Stimulated activated naive CD8-positive, alpha-beta T cell treated with anti-CD3 and anti-CD28 coated beads, Interleukin-15, amount 100 ng/mL, for 72 hours (primary cell): ENCODE measurements around the gene CEND1.

Experiments used
- ATAC-seq: fragments of 150-1000 bp; cut with Tn5 transposase; 2 replicates; pipeline ENCODE4 v1.10.0; 2021; ENCODE audit warnings: mild to moderate bottlenecking, moderate library complexity
- DNase-seq, 2 donors: peaks; one replicate each; pipeline ENCODE4 v3.0.0; 2021 to 2022
- H3K27ac Mint-ChIP-seq, 2 donors: one replicate each; pipeline ENCODE4 v1.8.0; 2022; ENCODE audit warnings: mild to moderate bottlenecking in 2 of 2, mixed read lengths in 2 of 2, moderate library complexity in 2 of 2
- H3K27me3 Mint-ChIP-seq: one replicate; pipeline ENCODE4 v1.8.0; 2022; ENCODE audit warnings: mixed read lengths
- H3K4me1 Mint-ChIP-seq: one replicate; pipeline ENCODE4 v1.8.0; 2022; ENCODE audit warnings: mild to moderate bottlenecking, mixed read lengths
- H3K4me3 Mint-ChIP-seq, 2 donors: one replicate each; pipeline ENCODE4 v1.8.0; 2022; ENCODE audit warnings: mild to moderate bottlenecking in 2 of 2, mixed read lengths in 2 of 2, moderate library complexity in 1 of 2
- H3K9me3 Mint-ChIP-seq, 2 donors: one replicate each; pipeline ENCODE4 v1.8.0; 2022; ENCODE audit warnings: mixed read lengths in 2 of 2

CEND1 gene

DNA sequence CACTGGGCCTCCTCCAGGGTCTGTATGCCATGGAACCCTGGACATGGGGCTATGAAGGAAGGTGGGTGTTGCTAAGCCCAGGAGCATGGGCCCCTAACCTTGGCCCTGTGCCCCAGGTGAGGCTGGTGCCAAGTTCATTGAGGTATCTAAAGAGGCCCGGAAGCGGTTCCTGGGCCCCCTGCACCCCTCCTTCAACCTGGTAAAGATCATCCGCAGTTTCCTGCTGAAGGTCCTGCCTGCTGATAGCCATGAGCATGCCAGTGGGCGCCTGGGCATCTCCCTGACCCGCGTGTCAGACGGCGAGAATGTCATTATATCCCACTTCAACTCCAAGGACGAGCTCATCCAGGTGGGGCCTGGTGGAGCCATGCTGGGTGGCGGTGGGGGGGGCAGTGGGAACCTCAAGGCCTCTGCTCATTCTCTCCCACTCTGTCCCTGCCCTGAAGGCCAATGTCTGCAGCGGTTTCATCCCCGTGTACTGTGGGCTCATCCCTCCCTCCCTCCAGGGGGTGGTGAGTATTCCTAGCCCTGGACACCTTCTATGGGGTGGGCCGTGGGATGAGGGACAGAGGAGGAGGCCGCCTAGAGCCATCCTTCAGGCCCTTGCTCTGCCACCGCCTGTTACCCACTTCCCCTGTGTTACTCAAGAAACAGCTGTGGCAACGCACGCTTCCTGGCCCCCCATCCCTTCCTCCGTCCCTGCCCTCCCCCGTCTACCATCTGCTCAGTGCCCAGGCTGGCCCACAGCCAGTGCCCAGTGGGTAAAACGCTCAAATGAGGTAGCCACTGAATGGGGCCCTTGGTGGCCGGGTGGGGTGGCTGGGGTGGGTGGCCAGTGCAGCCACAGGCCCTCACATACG is 31.9 kb upstream of the CEND1 start:
- H3K4me1 Mint-ChIP-seq: peaks cover 50% of the 10 kb centered on the region
- ATAC-seq (no peak), DNase-seq (no peak)
- H3K27me3 Mint-ChIP-seq: no peaks in the 10 kb centered on the region
- peak overlapping the region in 1 of 2 donors; percentile 78 for H3K27ac Mint-ChIP-seq
- peak overlapping the region in 1 of 2 donors; percentile 93 for H3K4me3 Mint-ChIP-seq
- H3K9me3 Mint-ChIP-seq: no peaks in the 10 kb centered on the region

DNA sequence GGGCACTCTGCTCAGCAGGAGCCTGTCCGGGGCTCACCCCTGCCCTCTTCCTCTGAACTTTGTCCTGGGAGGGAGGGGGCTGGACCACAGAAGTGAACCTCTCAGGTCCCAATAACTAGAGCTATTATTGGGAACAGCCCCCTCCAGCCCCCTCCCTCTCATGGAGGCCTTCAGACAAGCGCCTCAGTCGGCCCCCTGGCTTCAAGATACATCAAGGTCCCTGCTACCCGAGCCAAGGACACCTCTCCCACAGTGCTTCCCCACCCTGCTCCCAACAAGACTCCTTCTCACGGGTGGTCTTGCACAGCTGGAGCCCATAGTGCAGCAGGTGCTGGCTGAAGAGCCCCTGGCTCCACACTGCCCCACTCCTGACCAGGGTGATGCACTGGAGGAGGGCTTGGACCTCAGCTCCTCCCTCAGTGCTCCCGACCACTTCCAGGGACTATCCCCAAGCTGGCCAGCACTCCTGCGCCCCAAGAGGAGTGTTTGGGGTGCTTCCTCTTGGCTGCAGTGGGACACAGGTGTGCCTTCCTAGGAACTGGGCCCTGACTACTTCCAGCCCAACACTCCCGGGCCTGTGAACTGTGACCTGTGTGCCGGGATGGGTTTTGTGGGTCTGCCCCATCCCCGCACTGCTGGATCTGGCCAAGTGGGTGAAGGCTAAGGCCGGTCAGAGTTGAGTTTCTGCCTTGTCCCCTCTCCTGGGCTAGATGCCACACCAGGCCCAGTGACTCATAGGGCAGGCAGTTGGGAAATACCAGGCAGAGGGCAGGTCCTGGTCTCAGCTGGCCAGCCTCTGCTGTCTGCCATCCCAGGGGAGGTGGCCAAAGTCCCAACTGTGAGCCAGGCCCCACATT is 31.0 kb upstream of the CEND1 start:
- DNase-seq (no peak), ATAC-seq (no peak)
- Mint-ChIP-seq H3K4me1 (peaks cover 44% of the 10 kb centered on the region), H3K4me3 (peak overlapping the region; percentile 87 to 93), H3K9me3 (no peaks in the 10 kb centered on the region), H3K27ac (peak overlapping the region in 1 of 2 donors; percentile 96), H3K27me3 (no peaks in the 10 kb centered on the region)

DNA sequence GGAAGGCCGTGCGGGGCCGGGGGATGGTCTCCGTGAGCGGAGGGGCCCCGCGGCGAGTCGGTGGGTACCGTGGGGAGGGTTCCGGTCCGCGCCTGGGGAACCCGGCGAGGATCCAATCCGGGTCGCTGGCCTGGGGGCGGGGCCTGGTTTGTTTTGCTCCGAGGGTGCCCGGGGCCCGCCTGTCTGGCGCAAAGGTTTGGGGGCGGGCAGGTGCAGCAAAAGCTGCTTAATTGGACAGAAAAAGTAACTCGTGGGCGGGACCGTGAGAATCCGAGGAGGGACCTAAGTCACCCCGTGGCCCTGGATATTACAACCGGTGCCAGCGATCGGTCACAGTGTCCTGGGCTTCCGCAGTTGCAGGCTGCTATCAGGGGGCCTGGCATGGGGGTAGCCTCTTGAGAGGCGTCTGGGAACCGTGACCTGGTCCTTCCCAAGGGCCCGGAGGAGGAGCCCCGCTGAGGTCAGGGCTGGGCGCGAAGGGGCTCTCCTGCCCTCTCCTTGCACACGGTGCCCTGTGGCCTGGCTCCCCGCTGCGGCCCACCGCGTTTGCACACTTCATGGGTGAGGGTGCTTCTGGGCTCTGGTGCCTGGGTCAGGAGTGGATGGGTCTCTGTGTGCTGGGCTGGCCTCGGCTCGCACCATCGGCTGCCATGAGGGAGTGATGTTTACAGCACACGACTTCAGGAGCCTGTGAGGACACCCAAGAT is 30.2 kb upstream of the CEND1 start:
- peak overlapping the region; percentile 76 to 96 for H3K27ac Mint-ChIP-seq
- no peaks in the 10 kb centered on the region for H3K9me3 Mint-ChIP-seq

DNA sequence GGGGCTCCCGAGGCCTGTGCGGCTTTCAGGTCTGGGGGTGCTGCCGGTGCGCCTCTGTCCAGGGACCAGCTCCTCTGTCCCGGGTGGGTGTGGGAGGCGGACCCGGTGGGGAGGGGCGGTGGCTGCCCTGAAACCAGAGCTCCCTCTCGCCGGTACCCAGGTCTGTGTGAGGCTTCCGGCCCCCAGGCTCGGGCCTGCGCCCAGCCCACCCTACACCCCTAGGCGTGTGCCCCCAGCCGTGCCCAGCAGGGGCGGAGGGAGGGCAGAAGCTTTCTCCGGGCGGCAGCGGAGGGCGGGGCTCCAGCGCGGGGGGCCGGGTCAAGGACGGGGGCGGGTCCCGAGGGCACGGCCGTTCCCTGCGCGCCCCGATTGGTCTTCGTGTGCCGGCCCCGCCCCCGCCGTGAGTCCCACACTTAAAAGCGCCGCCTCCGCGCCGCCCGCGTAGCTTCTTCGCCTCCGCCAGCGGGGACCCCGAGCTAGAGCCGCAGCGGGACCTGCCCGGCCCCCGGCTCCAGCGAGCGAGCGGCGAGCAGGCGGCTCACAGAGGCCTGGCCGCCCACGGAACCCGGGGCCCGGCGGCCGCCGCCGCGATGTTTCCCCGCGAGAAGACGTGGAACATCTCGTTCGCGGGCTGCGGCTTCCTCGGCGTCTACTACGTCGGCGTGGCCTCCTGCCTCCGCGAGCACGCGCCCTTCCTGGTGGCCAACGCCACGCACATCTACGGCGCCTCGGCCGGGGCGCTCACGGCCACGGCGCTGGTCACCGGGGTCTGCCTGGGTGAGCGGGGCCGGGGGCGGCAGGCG is 29.4 kb upstream of the CEND1 start:
- H3K27me3 Mint-ChIP-seq: no peaks in the 10 kb centered on the region
- peak overlapping the region; percentile 87 to 93 for H3K4me3 Mint-ChIP-seq
- DNase-seq: peak; percentile 91 to 94
- H3K27ac Mint-ChIP-seq: peak overlapping the region in 1 of 2 donors; percentile 96
- no peaks in the 10 kb centered on the region for H3K9me3 Mint-ChIP-seq
- peaks cover 37% of the 10 kb centered on the region for H3K4me1 Mint-ChIP-seq
- peak; percentile 84 for ATAC-seq

More for the DNA sequence above, 30.2 kb upstream of the CEND1 start:
- DNase-seq: peak; percentile 92 to 95
- H3K27me3 Mint-ChIP-seq: no peaks in the 10 kb centered on the region
- peaks cover 39% of the 10 kb centered on the region for H3K4me1 Mint-ChIP-seq
- peak overlapping the region; percentile 87 to 93 for H3K4me3 Mint-ChIP-seq
- peak; percentile 79 for ATAC-seq

DNA sequence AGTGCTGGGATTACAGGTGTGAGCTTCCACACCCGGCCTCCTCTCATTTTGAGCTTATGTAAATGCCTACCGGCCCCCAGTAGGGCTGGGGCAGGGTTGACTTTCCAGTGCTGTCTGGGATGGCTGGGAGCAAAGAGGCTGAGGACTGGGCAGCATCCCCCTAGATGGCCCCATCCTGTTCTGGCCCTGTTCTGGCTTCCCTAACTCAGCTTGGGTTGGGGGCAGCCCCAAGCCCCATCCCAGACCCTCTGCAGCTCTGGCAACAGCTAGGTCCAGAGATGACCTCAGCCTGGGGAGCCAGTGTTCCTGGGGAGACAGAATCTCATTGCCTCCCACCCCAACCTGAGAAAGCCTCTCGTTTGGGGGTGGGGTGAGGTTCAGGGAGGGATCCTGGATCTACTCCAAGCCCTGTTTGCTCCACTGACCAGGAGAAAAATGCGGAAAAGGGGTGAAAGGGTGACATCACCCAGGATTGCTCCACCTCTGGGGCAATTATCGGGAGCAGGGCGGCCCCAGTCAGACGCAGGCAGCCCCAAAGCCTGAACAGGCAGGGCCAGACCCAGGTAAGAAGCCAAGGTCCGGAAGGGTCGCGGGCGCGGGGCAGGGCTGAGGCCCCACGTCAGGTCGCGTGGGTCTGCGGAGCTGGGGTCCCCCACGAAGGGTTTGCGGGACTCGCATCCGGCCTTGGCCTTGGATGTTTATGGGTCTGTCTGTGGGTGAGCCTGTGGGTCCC is 28.7 kb upstream of the CEND1 start, which contains the start of gene PNPLA2:
Gene PNPLA2 (plus strand): TSS at position 519 of the 733 bp plus-strand sequence. CDS start 805 bp downstream, outside the sequence.
- no peak for DNase-seq
- Mint-ChIP-seq H3K9me3 (no peaks in the 10 kb centered on the region), H3K4me1 (peaks cover 43% of the 10 kb centered on the region), H3K27ac (peak within 1 kb of the TSS in 1 of 2 donors; percentile 96), H3K27me3 (no peaks in the 10 kb centered on the region), H3K4me3 (peak within 1 kb of the TSS; percentile 87 to 93)
- ATAC-seq: no peak

DNA sequence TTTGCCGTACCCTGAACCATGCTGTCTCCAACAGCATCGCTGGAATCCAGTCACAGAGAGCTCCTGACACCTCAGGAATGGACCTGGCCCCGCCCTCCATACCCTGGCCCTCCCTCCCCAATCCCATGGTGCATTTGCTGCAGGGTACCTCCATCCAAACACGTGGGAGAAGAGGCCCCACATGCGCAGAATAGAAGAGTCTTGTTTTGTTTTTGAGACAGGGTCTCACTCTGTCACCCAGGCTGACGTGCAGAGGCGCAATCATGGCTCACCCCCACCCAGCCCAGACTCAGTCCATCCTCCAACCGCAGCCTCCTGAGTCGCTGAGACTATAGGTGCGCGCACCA is 26.5 kb upstream of the CEND1 start:
- Mint-ChIP-seq H3K4me1 (peaks cover 52% of the 10 kb centered on the region), H3K27me3 (no peaks in the 10 kb centered on the region), H3K4me3 (no peak overlapping the region), H3K9me3 (no peaks in the 10 kb centered on the region), H3K27ac (no peak overlapping the region)
- ATAC-seq: no peak
- no peak for DNase-seq

DNA sequence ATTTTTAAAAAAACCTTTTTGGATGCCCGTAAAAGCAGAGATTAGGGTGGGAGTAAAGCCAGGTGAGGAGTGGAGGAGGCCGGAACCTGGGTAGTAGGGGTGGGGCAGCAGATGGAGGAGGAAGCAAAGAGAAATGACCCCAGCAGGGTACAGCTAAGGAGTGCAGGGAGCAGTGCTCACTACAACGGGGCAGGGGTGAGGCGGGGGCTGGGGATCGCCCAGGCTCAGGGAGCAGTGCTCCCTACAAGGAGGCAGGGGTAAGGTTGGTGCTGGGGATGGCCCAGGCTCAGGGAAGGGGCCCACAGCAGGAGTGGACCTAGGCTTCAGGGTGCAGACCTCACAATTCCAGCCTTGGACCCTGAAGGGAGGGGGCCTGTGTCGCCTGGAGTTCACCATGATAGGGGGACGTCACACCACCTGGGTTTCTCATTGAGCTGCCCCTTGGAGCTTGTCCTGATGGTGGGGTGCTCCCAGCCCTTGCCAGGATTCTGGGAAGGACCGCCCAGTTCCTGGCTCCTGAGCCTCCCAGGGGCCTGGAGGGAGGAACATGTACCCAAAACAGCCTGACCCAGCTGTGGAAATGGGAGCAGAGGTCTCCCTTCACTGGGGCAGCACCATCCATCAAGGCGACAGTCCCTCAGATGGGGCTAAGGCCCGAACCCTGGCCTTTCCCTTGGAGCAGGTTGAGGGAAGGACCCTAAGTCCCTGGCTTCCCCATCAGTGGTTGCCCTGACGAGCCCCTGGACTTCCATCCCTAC is 26.0 kb upstream of the CEND1 start:
- ATAC-seq: no peak

DNA sequence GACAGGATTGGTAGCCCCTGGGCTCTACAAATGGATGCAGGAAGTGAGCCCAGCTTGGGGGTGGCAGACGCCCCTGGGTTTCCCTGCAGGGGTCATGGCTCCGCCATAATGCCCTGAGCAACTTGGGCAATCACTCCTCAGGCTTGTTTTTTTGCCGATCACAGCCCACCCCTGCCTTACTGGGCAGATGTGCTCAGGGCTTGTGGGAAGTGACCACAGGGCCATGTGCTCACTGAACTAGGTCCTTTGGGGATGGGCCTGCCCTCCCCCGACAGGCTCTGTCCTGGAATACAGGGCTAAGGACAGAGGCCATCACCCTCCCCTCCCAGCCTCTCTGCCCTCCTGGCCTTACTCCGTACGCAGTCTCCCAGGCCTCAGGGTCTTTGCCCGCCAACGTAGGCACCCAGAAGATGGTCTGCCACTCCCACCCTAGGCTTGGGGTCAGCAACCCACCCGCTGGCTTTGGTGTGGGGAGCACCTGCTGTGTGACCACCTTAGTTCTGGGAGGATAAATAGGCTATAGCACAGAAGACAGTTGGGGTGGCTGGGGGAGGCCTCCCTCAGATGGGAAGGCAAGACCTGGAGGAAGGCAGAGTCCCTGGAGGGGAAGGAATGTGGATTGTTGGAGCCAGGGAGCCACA is 23.7 kb upstream of the CEND1 start:
- Mint-ChIP-seq H3K9me3 (no peaks in the 10 kb centered on the region), H3K4me1 (peaks cover 53% of the 10 kb centered on the region), H3K4me3 (no peak overlapping the region), H3K27ac (peak overlapping the region in 1 of 2 donors; percentile 28), H3K27me3 (no peaks in the 10 kb centered on the region)
- DNase-seq (no peak), ATAC-seq (no peak)

More for the DNA sequence above, 26.0 kb upstream of the CEND1 start:
- H3K9me3 Mint-ChIP-seq: no peaks in the 10 kb centered on the region
- no peak overlapping the region for H3K27ac Mint-ChIP-seq
- no peak overlapping the region for H3K4me3 Mint-ChIP-seq
- H3K4me1 Mint-ChIP-seq: peaks cover 52% of the 10 kb centered on the region
- H3K27me3 Mint-ChIP-seq: no peaks in the 10 kb centered on the region
- DNase-seq: no peak

DNA sequence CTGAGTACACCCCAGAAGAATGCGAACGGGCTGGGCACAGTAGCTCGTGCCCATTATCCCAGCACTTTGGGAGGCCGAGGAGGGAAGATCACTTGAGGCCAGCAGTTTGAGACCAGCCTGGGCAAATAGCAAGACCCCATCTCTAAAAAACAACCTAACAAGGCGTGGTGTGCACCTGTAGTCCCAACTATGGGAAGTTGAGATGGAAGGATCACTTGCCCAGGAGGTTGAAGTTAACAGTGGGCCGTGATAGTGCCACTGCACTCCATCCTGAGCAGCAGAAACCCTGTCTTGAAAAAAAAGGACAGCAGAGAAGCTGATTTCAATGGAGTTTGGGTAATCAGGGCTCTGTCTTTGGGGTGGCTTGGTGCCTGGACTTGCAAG is 23.2 kb upstream of the CEND1 start:
- Mint-ChIP-seq H3K27me3 (no peaks in the 10 kb centered on the region), H3K9me3 (no peaks in the 10 kb centered on the region), H3K27ac (no peak overlapping the region), H3K4me3 (no peak overlapping the region), H3K4me1 (peaks cover 53% of the 10 kb centered on the region)
- DNase-seq: no peak
- no peak for ATAC-seq

DNA sequence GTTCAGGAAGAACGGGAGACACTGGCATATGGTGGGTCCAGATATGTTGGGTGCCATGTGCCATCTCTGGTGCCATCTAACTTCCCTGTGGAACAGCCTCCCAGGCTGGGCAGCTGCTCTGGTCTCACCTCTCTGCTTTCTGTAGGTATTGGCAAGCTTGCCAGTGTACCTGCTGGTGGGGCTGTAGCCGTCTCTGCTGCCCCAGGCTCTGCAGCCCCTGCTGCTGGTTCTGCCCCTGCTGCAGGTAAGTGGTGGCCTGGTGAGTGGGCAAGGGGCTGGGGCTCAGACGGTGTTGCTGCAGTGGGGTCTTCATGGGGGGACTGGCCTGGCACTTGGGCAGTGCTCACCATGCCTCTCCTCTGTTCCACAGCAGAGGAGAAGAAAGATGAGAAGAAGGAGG is 22.5 kb upstream of the CEND1 start:
- DNase-seq: no peak
- H3K27ac Mint-ChIP-seq: peak overlapping the region in 1 of 2 donors; percentile 83
- H3K27me3 Mint-ChIP-seq: no peaks in the 10 kb centered on the region
- no peak for ATAC-seq
- H3K9me3 Mint-ChIP-seq: no peaks in the 10 kb centered on the region
- H3K4me3 Mint-ChIP-seq: peak overlapping the region; percentile 49 to 88
- H3K4me1 Mint-ChIP-seq: peaks cover 53% of the 10 kb centered on the region

DNA sequence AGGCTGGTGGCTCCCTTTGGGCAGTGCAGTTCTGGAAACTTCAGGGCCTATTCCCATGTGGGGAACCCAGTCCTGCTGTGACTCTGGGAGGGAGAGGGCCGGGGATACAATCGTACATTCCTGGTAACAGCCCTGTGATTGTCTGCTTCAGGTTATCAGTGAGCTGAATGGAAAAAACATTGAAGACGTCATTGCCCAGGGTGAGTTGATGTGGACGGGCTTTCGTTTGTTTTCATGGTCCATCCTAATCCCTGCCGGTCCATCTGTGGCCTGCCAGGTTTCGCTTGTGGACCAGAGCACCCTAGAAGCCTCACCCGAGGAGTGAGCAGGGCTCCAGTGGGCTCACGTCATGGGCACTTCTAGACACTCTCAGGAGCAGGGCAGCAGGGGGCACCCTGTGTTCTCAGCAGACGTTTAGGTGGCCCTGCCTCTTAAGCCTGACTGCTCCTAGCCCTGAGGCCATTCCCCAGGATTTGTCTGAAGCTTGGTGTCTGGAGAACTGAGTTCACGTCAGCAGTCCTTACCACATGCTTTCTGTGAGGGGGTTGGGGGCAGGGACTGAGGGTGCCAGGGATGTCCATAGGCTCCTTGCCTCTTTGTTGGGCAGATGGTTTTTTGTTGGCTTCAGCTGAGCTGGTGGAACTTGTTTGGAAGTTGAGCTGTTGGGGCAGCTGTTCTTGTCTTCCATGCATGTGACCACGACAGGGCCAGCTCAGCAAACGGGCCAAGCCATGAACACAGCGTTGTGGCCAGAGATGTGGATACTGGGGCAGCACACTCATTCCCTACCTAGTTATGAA is 21.8 kb upstream of the CEND1 start:
- ATAC-seq: no peak
- no peak for DNase-seq
- Mint-ChIP-seq H3K9me3 (no peaks in the 10 kb centered on the region), H3K4me1 (peaks cover 59% of the 10 kb centered on the region), H3K4me3 (peak overlapping the region; percentile 88 to 89), H3K27me3 (no peaks in the 10 kb centered on the region), H3K27ac (peak overlapping the region; percentile 85 to 99)

DNA sequence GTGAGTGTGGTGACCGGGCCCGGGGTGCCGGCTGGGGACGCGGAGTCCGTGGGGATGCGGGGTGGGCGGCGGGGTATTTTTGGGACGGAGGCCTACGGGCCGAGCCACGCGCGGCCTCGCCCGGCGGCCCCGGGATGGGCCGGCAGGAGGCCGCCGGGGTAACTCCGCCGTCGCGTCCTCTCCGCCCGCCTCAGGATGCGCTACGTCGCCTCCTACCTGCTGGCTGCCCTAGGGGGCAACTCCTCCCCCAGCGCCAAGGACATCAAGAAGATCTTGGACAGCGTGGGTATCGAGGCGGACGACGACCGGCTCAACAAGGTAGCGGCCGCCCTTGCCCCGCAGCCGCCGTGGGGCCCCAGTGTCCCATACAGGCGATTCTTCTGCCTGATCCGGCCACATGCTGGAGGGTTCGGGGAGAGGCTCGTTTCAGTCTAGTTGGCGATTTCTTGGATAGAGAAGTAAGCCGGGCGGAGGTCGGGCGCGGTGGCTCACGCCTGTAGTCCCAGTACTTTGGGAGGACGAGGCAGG is 20.2 kb upstream of the CEND1 start:
- Mint-ChIP-seq H3K4me3 (peak overlapping the region; percentile 88 to 89), H3K27me3 (no peaks in the 10 kb centered on the region), H3K9me3 (no peaks in the 10 kb centered on the region), H3K27ac (peak overlapping the region; percentile 98 to 99), H3K4me1 (peaks cover 70% of the 10 kb centered on the region)
- peak; percentile 7 for ATAC-seq
- DNase-seq: no peak
